GM12865 (cell line): ENCODE measurements around the gene RHBDL3.
A peak's percentile ranks its signal among the peaks of the same experiment; 100 is the strongest.

Experiments
- DNase-seq: peaks from one replicate; pipeline ENCODE4 v3.0.0; 2010; ENCODE audit warnings: low read depth
- H3K4me3 ChIP-seq: 2 replicates; pipeline ENCODE4 v1.5.1; 2011; ENCODE audit warnings: mild to moderate bottlenecking, low read depth, low read length, control low read depth
- CTCF ChIP-seq: IDR thresholded peaks from 2 replicates; pipeline ENCODE4 v1.5.1; 2011; ENCODE audit warnings: low read length, control low read depth, low read depth, inconsistent platforms; ENCODE audit not compliant: insufficient read depth; ENCODE audit errors: missing control alignments

RHBDL3 gene

GRCh38 chr17:32331243-32332040, 65.8 kb downstream of the RHBDL3 start:
- TF ChIP-seq CTCF, result no peak
- DNase-seq, result no peak
- no peak overlapping the region for H3K4me3 ChIP-seq

- no peak for TF ChIP-seq CTCF
- no peak overlapping the region for H3K4me3 ChIP-seq
- DNase-seq, result no peak
Observed at GRCh38 chr17:32333187-32333586, 67.6 kb downstream of the RHBDL3 start.

DNA sequence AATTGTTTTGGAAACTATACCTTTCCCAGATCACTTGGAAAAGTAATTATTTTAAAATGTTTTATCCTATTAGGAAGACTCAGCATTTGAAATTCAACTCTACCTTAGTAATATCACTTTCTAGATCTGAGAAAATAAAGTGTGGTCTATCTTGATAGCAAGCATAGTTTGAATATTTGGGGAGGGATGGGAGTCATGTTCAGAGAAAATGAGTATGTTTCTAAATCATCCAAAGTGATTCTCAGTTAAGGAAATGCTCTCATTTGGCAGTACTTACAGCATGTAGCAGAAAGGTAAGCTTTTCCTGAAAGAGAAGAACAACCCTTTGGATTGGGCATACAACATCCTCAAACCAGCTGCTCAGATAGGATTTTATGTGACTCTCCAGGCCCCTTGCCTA, 69.4 kb downstream of the RHBDL3 start:
- DNase-seq, result no peak
- no peak overlapping the region for H3K4me3 ChIP-seq
- no peak for TF ChIP-seq CTCF

DNA sequence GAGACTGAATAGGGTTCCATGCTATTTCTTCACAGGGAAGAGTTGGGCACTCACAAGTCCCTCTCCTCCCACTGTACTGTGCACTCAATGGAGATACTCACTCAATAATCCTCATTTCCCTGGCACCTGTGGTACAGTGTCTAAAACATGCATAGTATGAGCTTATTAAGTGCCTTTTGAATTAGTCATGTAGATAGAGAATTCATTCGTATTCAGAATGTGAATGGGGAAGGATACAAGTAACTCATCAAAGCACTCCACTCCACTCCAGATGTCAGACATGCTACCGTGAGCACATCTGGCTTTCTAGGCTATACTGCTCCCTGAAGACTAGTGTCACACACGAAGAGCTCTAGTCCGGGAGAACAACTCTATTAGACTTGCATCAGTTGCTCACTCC, 70.1 kb downstream of the RHBDL3 start:
- no peak overlapping the region for H3K4me3 ChIP-seq
- DNase-seq, result no peak
- TF ChIP-seq CTCF, result no peak

DNA sequence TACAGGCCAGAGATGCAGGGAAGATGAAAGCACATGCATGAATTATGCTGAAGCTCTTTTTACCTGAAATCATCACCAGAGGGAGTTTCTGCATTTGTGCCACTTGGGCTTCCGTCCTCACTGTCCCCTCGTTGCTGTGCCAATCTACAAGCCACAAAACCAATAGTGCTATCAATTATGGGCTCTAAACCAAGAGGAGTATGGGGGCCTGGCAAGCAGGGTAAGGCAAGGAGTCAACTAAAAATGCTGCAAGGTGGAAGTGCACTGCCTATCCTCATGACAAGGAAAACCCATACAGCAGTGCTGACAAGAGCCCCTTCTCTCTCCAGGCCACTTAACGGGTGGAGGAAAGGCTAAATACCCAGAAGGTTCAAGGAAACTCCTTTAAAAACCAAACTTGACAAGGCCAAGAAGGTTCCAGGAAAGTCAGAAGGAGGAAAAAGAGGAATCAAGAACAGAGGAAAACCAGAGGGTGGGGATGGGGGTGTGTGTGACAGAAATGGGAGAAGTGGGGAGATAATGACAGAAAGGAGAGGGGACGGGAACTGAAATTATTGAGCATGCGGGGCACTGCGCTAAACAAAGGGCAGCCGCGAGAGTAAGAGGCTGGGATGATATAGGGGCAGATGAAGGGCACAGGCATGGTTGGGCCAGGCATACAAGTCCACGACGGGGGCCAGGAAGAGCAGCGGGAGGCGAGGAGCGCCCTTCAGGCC, 75.7 kb downstream of the RHBDL3 start:
- peak; percentile 24 for TF ChIP-seq CTCF
- peak; percentile 68 for DNase-seq
- peak overlapping the region; percentile 63 for H3K4me3 ChIP-seq

DNA sequence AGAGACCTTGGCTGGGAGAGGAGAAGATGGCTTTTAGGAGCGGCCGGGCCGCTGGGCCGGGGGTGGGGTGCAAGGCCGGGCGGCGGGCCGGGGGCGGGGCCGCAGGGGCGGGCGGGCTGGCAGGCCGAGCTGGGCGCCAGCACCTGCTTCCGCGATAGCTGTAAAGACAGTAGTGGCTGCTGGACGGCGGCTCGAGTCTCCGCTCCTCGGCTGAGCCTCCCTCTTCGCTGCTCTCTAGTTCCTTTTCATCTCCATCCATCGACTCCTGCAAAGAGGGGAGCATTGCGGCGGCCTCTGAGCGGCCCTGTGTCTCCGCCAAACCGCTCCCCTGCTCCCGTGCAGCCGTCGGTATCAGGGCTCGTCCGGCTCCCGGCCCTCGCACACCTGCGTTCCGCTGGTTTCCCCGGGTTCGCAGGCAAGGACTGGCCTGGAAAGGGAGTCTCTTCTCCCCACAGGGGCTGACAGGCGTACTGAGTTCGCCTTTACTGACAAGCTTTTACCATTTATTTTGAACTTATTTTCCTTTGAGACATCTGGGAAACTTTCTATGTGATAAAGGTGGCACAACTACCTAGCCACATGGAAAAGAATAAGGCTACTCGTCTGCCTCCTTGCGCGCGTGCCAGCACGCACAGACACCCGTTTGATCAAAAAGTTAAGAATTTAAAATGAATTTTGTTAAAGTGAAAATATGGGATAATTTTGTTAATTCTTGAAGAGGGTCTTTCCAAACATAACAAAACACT, 76.4 kb downstream of the RHBDL3 start, which contains the start of gene C17orf75:
TSS of gene C17orf75 (minus strand) at position 317 of the 746 bp plus-strand sequence. CDS start at position 283, 34 bp downstream.
- peak; percentile 90 for DNase-seq
- TF ChIP-seq CTCF, result no peak
- H3K4me3 ChIP-seq, result peak within 1 kb of the TSS; percentile 63
